PFSK-1 (cell line): ENCODE results near the gene FADS3.

Experiments used
- FOXP2 ChIP-seq: optimal IDR thresholded peaks from 2 replicates; pipeline ENCODE3; 2011; ENCODE audit warnings: borderline replicate concordance, control low read depth, inconsistent platforms; ENCODE audit not compliant: insufficient read depth; ENCODE audit errors: extremely low read length, extremely low read depth
- POLR2AphosphoS5 ChIP-seq: IDR thresholded peaks from 2 replicates; pipeline ENCODE4 v1.6.1; 2012; ENCODE audit warnings: low read depth, mild to moderate bottlenecking, control low read depth, low read length, moderate library complexity
- REST ChIP-seq, 2 experiments: IDR thresholded peaks; 2 replicates each; pipeline versions ENCODE4 v1.6.1 to v1.8.0; 2011 to 2012; ENCODE audit warnings: low read depth in 2 of 2, low read length in 2 of 2, control low read depth in 1 of 2, inconsistent platforms in 1 of 2, mild to moderate bottlenecking in 1 of 2, moderate library complexity in 1 of 2; ENCODE audit not compliant: insufficient read depth in 1 of 2
- SIN3A ChIP-seq: IDR thresholded peaks from 2 replicates; pipeline ENCODE4 v1.6.1; 2012; ENCODE audit warnings: mild to moderate bottlenecking, low read length, moderate library complexity, borderline replicate concordance; ENCODE audit not compliant: insufficient read depth
- TAF1 ChIP-seq: IDR thresholded peaks from 2 replicates; pipeline ENCODE4 v1.6.1; 2012; ENCODE audit warnings: low read length, control low read depth, borderline replicate concordance; ENCODE audit not compliant: insufficient read depth

The FADS3 gene

DNA sequence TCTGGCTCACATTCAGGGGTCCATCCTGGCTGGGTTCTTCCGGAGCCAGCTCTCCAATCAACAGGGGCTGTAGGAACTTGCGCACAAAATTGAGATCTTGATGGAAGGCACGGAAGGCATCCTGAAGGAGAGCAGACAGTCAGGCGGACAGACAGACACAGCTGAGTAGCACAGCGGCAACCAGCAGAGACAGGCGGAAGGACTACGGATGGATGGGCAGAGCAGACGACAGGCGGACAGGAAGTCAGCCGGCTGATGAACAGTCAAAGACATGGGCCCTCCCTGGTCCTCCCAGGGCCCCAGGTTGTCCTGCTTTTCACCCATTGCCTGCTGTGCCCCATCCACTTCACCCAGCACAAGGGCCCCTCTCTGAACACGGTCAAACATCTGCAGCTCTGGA is 11.3 kb downstream of the FADS3 start:
- TF ChIP-seq REST (IDR thresholded peaks at IDR 0.05; ENCODE audit: insufficient read depth in 1 of 2, low read depth in 2 of 2, low read length in 2 of 2), result no peak
- TF ChIP-seq FOXP2, result no peak
- TF ChIP-seq SIN3A, result no peak
- no peak for TF ChIP-seq TAF1
- no peak for TF ChIP-seq POLR2AphosphoS5

DNA sequence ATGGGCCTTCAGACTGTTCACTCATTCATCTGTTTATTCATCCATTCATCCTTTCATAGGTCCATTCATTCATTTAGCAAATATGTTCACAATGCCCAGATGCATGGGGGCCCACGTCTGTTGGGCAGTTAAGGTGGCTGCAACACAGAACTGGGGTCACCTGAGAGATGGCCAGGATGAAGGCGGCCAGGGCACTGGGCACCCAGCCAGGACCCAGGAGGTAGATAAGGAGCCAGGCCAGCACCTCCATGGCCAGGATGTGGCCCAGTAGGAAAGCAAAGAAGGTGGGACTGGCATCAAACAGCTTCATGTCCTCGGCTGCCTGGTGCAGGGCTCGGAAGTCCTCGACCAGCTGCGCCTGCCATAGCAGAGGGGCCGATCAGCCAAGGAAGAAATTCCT is 12.2 kb downstream of the FADS3 start:
- TF ChIP-seq REST (IDR thresholded peaks at IDR 0.05; ENCODE audit: insufficient read depth in 1 of 2, low read depth in 2 of 2, low read length in 2 of 2) (no peak), FOXP2 (no peak), SIN3A (no peak), POLR2AphosphoS5 (no peak), TAF1 (no peak)

GRCh38 chr11:61875698-61876097 is 15.6 kb downstream of the FADS3 start:
- no peak for TF ChIP-seq FOXP2
- TF ChIP-seq REST (IDR thresholded peaks at IDR 0.05; ENCODE audit: insufficient read depth in 1 of 2, low read depth in 2 of 2, low read length in 2 of 2), result no peak

DNA sequence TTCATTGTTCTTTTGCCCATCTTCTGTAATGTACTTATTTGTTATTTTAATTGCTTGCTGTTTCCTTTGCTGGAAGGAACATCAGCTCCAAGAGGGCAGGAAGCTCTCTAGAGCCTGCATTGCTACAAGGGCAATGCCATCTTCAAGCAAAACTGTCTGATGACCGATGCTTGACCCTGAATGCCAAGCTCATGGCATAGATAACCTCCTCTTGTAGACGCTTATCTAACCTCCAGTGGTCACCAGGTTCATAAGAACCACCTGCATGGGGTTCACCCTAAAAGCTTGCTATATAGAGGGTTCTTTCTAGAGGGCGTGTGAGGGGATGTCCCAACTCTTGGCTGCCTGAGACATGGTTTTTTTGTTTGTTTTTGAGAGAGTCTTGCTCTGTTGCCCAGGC is 16.5 kb downstream of the FADS3 start:
- TF ChIP-seq SIN3A (no peak), FOXP2 (no peak), POLR2AphosphoS5 (no peak), TAF1 (no peak), REST (IDR thresholded peaks at IDR 0.05; ENCODE audit: insufficient read depth in 1 of 2, low read depth in 2 of 2, low read length in 2 of 2) (no peak)

- TF ChIP-seq POLR2AphosphoS5, result no peak
- no peak for TF ChIP-seq SIN3A
- TF ChIP-seq FOXP2, result no peak
- TF ChIP-seq TAF1, result no peak
- no peak for TF ChIP-seq REST (IDR thresholded peaks at IDR 0.05; ENCODE audit: insufficient read depth in 1 of 2, low read depth in 2 of 2, low read length in 2 of 2)
These were observed 17.0 kb downstream of the FADS3 start for GRCh38 chr11:61874377-61874809.
